TTC549 (cell line): ENCODE results near the gene ITIH2.
"Not testable (repeated sequence)": the region's sequence is repeated elsewhere in the genome, so short reads cannot be mapped to it uniquely, and the experiment has no call there.

Source experiments
- FAIRE-seq: peaks from 2 replicates; lab custom pipeline; 2012; peaks lifted over from hg19 to GRCh38; lab: Jason Lieb, UNC

ITIH2 gene

DNA sequence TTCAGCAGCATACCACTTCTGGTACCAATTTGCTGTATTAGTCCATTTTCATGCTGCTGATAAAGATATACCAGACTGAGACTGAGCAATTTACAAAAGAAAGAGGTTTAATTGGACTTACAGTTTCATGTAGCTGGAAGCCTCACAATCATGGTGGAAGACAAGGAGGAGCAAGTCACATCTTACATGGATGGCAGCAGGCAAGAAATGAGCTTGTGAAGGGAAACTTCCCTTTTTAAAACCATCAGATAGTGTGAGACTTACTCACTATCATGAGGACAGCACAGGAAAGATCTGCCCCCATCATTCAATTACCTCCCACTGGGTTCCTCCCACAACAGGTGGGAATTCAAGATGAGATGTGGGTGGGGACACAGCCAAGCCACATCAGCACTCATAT lies 9.9 kb upstream of the ITIH2 start:
- not testable (repeated sequence) for FAIRE-seq

DNA sequence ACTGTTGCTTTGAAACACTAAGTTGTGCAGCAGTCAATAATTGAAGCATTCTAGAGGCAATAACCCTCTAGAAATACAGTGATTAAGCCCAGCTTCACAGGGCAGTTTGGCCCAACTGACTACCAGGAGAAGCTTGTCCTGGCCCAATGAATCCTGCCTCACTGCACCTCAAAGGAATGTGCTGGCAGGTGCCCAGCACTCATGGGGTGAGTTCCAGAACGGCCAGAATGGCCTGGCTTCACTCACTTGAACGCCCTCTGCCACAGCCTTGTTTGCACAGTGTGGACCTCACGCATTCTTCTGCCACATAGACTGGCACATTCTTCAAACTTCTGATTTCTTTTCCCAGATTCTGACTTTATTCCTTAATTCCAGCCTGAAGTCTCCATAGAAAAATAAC lies 6.6 kb upstream of the ITIH2 start:
- FAIRE-seq: no peak

DNA sequence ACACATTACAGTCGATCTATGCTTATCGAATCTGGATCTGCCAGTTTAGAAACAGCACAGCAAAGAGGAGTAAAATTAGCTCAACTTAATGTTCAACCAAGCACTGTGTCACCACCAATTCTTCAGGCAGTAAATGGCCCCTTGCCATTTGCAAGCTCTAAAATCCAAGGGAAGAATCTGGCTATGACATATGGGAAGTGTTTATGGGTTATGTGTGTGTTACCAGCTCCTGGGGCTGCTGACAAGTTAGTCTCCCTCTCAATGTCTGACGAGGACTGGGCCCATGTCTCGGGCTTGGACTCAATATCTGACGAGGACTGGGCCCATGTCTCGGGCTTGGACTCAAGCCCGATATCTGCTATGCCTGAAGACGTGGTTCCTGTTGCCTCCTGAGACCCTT lies 5.7 kb upstream of the ITIH2 start:
- FAIRE-seq: no peak

DNA sequence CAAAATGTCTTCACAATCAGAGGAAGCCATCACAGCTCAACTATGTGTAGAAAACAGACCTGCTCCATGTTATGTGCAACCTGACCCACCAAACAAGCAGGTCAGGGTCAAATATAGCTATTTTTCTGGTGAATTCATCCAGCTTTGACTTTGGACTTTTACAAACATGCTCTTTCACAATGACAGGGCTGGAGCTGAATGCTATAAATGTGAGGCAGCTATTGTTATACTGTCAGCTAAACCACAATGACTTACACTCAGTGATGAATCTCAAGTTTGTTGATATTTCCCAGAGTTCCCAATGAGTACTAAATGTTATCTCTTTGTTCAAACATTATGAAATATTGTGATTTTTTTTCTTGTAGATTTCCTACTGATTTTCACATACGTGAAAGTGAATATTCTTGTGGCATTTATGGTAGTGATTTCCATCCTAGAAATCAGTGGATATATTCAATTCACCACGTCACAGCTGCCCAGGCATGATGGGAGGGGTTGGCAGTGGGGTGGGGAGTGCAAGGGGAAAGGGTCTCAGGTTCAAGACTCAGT lies 2.5 kb upstream of the ITIH2 start:
- FAIRE-seq: no peak

DNA sequence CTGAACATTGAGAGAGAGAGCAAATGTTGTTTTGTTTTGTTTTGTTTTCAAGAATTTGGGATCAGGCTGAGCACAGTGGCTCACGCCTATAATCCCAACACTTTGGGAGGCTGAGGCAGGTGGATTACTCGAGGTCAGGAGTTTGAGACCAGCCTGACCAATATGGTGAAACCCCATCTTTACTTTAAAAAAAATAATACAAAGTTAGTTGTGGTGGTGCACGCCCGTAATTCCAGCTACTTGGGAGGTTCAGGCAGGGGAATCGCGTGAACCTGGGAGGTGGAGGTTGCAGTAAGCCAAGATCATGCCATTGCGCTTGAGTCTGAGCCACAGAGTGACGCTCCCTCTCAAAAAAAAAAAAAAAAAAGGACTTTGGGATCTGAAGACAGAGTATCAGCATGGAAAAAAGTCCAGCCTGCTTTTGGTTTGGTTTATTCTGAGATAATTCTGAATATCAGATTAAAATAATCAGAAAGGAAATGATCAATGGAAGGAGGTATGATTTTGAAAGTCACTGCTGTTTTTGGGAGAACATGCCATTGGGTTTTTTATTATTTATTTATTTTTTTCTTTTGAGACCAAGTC lies 1.9 kb upstream of the ITIH2 start:
- no peak for FAIRE-seq

DNA sequence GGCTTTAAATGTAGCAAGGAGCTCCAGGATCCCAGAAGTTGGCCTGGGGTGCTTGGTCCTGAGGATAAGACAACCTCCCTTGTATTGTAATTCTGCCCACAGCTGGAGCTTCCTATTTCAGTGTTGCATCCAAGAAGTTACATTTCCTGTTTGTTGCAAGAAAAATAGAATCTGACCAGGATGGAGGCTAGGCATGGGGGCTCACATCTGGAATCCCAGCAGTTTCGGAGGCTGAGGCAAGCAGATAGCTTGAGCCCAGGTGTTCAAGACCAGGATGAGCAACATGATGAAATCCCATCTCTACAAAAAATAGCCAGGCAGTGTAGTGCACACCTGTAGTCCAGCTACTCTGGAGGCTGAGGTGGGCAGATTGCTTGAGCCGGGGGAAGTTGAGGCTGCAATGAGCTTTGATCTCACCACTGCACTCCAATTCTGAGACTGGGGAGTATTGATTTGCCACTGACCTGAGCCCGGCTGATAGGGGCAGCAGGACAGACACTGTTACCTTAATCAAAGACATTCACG lies 766 bp upstream of the ITIH2 start:
- no peak for FAIRE-seq

DNA sequence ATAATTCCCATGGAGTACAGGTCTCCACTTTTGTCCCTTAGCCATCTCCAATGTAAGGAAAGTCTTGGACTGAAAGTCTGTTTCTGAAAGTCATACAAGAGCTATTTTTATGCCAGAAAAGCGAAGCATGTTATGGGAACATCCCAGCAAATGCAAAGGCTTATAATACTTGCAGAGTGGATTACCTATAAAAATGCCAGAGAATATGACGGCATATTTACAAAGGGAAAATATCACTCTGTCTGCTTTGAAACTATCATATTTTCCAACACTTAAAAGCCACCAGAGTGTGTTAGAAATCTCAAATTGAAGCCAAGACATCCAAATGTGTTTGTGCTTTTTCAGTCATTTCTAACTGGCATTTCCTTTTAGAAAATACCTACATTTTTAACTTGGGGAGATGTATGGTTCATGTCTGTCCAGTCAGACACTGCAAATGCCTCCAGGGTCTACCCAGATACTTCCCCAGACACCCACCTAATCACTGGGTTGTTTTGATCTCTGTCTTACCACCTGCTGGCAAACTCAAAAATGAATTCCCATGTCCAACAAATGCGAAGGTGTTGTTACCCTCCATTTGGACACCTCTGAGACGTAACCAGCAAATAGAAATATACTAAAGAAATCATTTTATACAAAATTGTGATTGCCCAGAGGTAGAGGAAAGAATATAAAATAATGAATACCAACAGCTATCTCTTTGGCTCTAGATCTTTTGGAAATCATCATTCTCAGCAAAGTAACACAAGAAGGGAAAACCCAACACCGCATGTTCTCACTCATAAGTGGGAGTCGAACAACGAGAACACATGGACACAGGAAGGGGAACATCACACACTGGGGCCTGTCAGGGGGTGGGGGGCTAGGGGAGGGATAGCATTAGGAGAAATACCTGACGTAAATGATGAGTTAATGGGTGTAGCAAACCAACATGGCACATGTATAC lies 1.2 kb downstream of the ITIH2 start:
- no peak for FAIRE-seq

DNA sequence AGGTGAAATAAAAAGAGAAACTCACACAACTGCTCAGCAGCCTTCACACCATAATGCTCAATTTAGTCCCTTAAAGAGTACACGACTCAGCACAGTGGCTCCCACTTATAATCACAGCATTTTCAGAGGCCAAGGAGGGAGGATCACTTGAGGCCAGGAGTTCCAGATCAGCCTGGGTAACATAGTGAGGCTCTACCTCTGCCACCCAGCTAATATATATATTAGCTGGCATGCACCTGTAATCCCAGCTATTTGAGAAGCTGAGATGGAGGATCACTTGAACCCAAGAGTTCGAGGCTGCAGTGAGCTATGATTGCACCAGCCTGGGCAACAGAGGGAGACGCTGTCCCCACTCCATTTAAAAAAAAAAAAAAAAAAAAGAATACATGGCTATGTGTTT lies 2.2 kb downstream of the ITIH2 start:
- no peak for FAIRE-seq

DNA sequence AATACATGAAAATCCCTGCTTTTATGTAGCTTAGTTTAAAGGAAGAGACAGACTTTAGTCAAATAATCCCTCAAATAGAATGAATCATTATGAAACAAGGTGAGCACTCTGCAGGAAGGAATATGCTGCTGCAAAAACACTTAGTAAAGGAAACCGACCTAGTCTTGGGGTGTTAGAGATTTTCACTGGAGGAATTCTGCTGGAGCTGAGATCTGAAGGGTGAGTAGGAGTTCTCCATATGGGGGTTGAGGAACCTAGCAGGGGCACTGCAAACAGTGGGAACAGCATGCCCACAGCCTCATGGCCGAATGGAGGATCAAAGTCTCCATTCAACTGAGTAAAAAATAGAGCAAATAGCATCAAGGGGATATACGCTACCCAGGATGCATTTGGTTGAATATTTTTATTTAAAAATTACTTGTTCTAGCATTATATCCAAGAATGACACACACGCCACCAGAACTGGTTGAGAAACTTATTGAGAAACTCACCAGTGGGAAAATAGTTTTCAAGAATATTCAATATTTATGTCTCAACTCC lies 3.5 kb downstream of the ITIH2 start:
- no peak for FAIRE-seq

DNA sequence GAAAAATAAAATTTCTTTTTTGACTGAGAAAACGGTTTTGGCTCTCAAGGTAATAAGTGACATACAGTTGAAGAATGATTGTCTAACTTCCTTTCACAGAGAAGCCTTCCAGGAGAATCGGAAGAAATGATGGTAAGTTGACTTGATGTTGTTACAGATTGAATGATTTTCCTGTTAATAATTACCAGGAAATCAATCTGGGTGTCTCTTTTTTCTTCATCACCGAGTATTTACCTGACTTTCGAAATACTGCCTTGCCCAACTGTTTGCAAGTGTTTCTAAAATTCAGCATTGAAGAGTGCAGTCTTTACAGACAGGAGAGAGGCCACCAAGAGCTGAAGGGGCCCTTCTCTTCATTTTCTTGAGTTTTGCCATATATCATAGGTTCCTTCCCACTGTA lies 4.0 kb downstream of the ITIH2 start:
- no peak for FAIRE-seq

DNA sequence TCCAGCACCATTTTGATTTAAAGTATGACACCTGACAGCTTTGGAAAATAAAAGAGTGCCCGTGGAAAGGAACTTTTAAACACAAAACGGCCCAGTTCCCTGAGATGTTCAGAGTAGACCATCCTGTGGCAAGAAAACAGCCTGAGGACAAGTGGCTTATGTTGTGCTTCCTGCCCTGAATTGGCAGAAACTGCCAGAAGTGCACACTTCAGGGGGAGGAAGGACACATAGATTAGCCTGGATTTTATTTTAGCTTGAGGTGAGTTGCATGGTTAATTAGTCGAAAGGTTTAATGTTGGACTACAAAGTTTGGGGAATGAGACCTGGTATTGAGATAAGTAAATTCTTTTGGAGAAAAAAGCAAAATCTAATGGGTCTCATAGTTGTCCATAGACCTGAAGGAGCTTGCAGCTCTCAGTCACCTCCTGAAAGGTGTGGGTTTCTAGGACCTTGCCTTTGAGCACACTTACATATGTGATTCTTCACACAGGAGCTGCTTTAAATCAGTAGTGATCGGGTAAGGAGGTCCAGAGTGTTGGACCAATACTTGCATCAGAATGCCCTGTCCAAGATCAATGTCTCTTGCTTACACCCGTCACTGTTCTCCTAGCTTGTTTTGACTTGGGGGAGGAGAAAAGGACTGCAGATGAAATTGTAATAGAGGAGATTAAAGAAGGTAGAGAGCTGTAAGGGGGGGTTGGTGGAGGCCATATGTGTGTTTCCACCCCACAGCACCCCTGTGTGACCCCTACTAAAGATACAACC lies 4.9 kb downstream of the ITIH2 start:
- FAIRE-seq: no peak

DNA sequence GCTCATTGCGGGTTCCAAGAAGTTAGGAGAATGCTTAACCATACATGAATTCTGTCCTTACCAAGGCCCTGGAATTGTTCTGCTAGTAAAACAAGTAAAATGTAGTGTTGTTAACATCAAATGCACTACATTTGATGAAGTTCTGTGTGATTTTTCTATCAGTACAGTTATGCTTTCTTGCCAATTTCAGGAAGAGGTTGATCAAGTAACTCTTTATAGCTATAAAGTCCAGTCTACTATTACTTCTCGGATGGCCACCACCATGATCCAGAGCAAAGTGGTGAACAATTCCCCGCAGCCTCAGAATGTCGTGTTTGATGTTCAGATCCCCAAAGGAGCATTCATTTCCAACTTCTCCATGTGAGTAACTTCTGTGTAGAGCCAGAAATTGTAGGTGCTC lies 5.7 kb downstream of the ITIH2 start:
- no peak for FAIRE-seq

DNA sequence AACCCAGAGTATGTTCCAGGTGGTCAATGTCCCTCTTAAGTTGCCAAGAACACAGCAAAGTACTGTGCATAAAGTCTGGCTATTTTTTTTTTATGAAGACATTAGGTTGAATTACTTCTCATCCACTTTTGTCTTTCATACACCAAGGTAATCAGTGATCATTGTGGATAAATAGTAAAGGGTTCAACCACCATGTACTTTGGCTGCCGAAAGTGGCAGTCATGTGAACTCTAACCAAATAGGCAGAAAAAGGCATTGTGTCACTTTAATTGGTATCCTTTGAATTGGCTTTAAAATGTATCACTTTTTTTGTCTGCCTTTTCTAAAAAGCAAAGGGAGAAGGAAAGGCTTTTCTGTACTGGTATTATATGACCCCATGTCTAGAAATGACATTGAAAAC lies 7.3 kb downstream of the ITIH2 start:
- no peak for FAIRE-seq

DNA sequence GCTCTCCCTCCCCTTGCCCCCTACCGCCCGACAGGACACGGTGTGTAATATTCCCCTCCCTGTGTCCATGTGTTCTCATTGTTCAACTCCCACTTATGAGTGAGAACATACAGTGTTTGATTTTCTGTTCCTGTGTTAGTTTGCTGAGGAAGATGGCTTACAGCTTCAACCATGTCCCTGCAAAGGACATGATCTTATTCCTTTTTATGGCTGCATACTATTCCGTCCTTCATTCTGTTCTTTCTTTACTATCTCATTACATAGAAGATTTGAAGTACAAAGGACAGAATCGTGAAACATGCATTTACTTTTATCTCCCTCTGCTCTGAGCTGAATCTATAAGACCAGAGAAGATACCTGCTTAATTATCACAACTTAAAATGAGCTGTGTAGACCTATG lies 8.0 kb downstream of the ITIH2 start:
- not testable (repeated sequence) for FAIRE-seq

DNA sequence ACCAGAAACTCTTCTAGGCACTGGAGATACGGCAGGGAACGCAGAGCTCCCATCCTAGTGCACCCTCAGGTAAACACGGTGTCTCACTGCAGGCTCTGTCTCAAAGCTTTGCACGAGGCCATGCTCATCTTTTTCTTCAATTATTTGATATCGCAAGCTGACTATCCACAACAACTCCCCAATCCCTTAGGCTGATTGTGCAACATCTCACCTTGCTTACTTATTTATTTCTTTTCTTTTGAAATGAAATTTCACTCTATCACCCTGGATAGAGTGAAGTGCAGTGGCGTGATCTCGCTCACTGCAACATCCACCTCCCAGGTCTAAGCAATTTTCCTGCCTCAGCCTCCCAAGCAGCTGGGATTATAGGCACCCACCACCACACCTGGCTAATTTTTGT lies 12.4 kb downstream of the ITIH2 start:
- FAIRE-seq: no peak

DNA sequence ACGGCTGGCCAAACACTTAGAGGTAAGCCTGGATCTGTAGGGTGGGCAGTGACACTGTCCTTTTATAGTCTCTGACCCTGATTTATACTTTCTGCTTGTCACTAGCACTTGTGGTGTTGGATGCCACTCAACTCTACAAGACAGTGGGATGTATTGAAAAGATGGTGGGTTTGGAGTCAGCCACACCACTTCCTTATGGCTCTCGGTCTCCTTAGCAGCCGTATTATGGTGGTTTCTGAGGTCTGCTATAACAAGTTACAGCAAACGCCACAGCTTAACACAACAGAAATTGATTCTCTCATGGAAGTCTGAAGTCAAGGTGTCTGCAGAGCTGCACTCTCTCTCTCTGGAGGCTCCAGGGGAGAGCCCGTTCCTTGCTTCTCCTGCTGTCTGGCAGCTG lies 14.7 kb downstream of the ITIH2 start:
- no peak for FAIRE-seq

DNA sequence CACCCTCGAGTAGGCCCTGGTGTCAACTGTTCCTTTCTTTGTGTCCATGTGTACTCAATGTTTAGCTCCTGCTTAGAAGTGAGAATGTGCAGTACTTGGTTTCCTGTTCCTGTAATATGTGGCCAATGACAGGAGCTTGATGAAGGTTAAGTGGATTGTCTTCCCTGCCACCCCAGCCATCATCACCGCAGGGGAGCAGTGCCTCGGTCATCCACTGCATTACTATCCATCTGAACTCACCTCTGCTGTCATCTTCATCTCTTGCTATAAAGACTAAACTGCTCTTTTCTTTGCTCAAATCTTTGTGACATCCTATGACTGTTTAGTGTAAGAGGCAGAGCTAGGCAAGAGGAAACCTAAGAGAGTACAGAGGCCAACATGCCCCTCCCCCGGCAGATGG lies 15.6 kb downstream of the ITIH2 start:
- FAIRE-seq: no peak

DNA sequence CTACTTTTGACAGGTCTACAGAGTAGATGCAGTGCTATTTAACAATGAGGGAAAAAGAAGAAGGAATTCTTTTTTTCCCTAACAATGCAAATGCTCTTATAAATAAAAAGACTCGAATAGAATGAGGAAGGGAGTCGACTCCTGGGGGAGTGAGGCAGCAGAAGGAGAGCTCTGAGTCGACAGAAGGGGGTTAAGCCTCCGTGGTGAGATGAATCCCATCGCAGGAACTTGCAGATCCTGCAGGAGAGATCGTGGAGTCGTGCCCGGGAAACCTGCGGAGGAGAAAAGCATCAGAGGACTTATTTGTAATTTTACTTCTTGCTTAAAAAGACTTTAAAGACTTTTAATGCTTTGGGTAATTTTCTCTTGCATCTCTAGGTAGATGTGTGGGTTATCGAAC lies 17.4 kb downstream of the ITIH2 start:
- no peak for FAIRE-seq

DNA sequence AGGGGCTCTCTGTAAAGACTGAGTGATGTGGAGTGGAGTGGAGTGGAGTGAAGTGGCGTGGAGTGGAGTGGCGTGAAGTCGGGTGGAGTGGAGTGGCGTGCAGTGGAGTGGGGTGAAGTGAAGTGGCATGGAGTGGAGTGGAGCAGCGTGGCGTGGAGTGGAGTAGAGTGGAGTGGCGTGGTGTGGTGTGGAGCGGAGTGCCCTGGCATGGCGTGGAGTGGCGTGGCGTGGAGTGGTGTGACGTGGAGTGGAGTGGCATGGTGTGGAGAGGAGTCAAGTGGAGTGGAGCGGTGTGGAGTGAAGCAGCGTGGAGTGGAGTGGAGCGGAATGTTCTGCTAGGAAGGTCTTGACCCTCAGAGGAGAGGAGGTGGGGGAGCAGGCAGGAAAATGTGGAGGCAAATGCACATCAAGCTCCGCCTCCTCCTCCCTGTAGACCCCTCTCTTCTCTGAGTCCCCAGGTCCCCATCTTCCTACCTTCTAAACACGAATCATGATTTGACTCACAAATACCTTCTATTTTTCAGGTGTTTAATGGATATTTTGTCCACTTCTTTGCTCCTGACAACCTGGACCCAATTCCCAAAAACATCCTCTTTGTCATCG lies 19.9 kb downstream of the ITIH2 start:
- no peak for FAIRE-seq

DNA sequence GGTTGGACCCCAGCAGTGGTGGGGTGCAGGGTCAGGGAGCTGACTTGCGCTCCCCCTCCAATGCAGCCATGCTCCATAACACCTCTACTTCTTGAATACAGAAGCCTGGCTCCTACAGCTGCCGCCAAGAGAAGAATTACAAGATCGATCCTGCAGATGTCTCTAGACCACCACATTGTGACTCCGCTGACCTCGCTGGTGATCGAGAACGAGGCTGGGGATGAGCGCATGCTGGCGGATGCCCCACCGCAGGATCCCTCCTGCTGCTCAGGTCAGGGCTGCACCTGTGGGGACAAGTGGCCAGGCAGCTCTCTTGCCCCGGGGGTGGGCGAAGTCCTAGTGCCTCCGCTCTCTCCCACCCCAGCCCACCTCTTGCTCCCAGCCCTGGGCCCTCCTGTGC lies 31.7 kb downstream of the ITIH2 start:
- no peak for FAIRE-seq

DNA sequence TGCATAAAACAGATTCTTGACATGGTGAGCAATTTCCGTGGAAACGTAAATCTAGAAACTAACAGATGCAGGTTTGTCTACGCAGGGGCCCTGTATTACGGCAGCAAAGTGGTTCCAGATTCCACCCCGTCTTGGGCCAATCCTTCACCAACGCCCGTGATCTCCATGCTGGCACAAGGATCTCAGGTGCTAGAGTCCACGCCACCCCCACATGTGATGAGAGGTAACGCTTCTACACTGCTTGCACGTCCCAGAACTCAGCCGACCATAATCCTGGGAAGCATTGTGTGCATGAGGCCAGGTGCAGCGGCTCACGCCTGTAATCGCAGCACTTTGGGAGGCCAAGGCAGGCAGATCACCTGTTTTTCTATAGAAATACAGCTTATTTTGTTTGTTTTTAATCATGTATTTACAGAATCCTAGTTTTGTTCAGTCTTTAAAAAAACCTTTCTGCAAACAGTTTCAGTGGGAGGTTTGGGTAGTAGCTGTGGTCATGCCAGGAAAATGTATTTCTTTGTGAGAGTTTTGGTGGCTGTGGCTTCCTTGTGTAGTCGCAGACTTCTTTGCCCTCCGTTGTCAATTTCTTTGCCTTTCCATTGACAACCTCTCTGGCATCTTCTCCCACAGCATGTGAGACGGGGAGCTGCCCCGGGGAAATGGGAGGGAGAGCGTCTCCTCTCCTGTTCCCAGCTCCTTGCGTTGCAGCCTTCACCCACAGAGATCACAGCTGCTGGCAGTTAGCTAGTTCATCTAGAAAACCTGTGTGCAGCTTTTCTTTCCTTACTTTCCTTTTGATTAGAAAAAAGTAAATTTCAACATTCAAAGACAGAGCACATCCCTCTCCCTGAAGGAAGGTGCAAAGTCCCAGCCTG lies 35.7 kb downstream of the ITIH2 start:
- no peak for FAIRE-seq
